VCaP (cell line): ENCODE measurements around the gene DHRS1.

ENCODE experiments used
- H3K27ac ChIP-seq: fragments of 450-650 bp; 2 replicates; pipeline ENCODE4 v1.5.1; 2017
- CTCF ChIP-seq: fragments of 450-650 bp; conservative IDR thresholded peaks from 2 replicates; pipeline ENCODE4 v1.5.1; 2017; ENCODE audit warnings: mild to moderate bottlenecking, moderate library complexity

DHRS1 gene

DNA sequence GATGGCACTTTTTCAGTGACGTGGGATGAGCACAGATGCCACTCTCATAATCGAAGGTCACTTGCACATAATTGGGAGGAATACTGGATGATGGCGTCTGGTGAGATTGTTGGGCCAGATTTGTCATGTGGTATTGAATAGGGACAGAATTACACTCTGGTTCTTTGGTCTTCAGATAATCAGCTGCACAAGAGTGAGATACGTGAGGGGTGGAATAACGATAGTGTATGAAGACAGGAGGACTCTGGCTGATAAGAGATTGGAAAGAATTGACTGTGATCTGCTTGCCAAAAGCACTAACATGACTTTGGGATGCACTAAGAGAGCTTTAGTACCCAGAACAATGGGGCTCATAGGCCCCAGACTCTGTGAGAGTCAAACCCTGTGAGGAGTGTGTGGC lies 21.2 kb downstream of the DHRS1 start:
- no peak for TF ChIP-seq CTCF
- no peak overlapping the region for H3K27ac ChIP-seq

DNA sequence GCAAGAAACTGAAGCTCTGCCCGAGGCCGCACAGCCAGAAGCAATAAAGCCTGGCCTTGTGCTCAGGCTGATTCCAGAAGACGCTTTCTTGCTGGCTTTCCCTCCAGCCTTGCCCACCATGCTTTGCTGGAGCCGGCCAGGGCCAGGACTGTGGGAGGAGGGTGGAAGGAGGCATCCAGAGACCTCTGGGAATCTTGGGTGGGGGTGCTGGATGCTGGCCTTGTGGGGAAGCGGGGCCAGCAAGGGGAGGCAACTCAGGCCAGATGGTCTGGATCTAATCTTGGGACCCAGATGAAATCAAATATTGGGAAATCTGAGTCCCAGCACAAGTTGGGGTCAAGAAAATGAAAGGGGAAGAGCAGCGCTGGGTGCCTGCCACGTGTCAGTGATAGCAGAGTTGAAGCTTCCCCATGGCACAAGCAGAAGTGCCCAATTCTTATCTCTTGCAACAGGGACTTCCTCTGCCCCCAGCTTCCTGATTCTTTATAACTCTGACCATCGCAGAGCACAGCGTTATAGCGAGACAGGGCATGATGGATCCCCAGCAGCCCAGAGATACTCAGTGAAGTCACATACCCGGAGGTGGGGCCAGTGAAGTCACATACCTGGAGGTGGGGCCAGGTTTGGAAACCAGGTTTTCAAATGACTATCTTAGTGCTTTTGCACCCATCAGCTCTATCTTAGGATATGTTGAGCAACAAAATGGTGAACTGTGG lies 21.8 kb downstream of the DHRS1 start:
- no peak overlapping the region for H3K27ac ChIP-seq
- TF ChIP-seq CTCF, result no peak

DNA sequence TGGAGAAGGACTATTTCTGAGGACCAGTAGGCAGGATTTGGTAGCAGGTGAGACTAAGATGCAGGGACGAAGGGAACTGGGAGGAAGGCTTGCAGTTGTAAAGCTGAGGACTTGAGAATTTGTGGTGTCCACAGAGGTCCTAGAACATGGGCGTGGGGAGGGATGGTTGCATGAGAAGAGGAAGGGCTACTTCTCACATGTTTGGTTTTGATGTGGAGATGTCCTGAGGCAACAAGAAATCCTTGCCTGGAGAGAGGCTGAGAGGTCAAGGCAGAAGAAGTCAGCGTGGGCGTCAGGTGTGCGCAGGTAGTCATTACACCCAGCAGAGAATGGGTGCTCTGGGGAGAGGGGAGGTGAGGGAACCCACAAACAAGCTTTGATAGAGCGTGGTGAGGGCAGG lies 22.5 kb downstream of the DHRS1 start:
- TF ChIP-seq CTCF, result no peak
- H3K27ac ChIP-seq, result no peak overlapping the region

- H3K27ac ChIP-seq, result no peak overlapping the region
- no peak for TF ChIP-seq CTCF
Observed at GRCh38 chr14:24274101-24274543, 25.5 kb downstream of the DHRS1 start.

- no peak overlapping the region for H3K27ac ChIP-seq
Observed at GRCh38 chr14:24273422-24273998, 26.1 kb downstream of the DHRS1 start.

DNA sequence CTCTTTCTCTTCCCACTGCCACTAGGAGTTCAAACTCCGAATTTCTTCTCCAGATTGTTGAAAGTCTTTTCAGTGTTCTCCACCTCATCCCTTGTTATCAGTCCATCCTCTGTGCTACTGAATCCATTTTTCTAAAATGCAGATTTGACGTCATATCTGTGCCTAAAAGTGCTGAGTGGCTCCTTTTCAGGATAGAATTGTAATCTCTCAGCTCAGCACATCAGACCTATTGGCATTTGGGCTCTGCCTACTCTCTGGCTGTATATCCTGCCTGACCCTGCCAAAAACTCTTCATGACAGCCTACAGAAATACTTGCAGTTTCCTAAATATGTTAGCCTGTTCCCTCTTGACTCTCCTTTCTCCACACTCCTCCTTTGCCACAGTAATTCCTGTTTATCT lies 27.1 kb downstream of the DHRS1 start:
- TF ChIP-seq CTCF, result no peak
- H3K27ac ChIP-seq, result no peak overlapping the region

More at GRCh38 chr14:24273422-24273998, 26.1 kb downstream of the DHRS1 start:
- no peak for TF ChIP-seq CTCF

DNA sequence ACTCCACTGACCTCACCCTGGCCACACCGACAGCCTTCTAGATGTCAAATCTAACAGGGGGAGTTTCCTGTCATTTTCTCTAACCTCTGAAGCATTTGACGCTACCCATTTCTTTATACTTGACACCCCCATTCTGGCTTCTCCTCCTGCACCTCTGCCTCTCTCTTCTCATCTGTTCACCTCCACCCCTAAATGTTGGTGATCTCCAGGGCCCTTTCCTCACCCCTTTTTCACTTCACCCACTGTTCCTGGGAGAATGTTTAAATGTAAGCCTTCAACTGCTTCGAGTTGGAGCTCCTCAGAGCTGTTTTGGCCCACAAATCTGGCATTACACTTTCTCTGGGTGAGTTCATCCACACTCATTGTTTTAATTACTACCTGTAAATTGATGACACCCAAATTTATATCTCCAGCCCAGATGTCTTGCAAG lies 27.7 kb downstream of the DHRS1 start:
- TF ChIP-seq CTCF, result no peak
- H3K27ac ChIP-seq, result peak overlapping the region; percentile 93
